Measurements from ENCODE around the gene PGM2L1. TPM values are rescaled to one million over a fixed set of nuclear protein-coding genes. Genes with fewer than 3 reads are reported as not detected.

The PGM2L1 gene
- total and polyA plus RNA-seq, 10 donors, result 0.37 to 7.1 (median 4.9) TPM

DNA sequence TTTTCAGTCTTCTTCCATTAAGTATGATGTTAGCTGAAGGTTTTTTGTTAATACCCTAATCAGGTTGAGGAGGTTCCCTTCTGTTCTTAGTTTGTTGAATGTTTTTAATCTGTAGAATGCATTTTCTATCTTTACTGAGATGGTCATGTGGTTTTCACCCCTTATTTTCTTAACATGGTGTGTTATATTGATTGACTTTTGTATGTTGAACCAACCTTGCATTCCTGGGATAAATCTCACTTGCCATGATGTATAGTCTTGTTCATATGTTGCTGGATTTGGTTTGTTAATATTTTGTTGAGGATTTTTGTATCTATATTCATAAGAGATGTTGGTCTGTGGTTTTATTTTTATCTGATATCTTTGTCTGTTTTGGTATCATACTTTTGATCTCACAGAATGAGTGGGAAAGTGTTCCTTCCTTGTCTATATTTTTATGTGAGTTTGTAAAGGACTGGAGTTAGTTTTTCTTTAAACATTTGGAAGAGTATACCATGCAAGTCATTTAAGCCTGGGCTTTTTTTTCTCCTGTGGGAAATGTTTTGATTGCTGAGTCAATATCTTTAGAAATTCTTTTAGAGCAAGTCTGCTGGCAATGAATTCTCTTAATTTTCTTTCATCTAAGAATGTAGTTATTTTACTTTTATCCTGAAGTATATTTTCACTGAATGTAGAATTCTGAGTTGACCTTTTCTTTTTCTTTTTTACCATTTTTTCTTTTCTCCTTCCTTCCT, 81.3 kb downstream of the PGM2L1 start:
- Histone ChIP-seq H3K27ac (no peak overlapping the region), H3K27me3 (replicated peaks in 1 of 7) (peaks cover 0 to 5% (median under 1%) of the 10 kb centered on the region in 7 donors), H3K36me3 (no peaks in the 10 kb centered on the region), H3K4me3 (no peak overlapping the region), H3K4me1 (peaks cover 0 to 8% (median 4%) of the 10 kb centered on the region in 6 donors), H3K9me3 (peaks cover 0 to 33% (median 29%) of the 10 kb centered on the region in 8 donors)
- no peak for TF ChIP-seq POLR2AphosphoS5 (IDR thresholded peaks at IDR 0.05)
- TF ChIP-seq, protein P1, sequence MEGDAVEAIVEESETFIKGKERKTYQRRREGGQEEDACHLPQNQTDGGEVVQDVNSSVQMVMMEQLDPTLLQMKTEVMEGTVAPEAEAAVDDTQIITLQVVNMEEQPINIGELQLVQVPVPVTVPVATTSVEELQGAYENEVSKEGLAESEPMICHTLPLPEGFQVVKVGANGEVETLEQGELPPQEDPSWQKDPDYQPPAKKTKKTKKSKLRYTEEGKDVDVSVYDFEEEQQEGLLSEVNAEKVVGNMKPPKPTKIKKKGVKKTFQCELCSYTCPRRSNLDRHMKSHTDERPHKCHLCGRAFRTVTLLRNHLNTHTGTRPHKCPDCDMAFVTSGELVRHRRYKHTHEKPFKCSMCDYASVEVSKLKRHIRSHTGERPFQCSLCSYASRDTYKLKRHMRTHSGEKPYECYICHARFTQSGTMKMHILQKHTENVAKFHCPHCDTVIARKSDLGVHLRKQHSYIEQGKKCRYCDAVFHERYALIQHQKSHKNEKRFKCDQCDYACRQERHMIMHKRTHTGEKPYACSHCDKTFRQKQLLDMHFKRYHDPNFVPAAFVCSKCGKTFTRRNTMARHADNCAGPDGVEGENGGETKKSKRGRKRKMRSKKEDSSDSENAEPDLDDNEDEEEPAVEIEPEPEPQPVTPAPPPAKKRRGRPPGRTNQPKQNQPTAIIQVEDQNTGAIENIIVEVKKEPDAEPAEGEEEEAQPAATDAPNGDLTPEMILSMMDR (IDR thresholded peaks at IDR 0.05 in 8 of 11, conservative IDR thresholded peaks at IDR 0.05 in 3 of 11), result no peak
- TF ChIP-seq POLR2A (IDR thresholded peaks at IDR 0.05), result no peak
- intact Hi-C loops (cut with DNase I; ENCODE audit: low total_unique reads), result no loop called here
- no peak for DNase-seq

DNA sequence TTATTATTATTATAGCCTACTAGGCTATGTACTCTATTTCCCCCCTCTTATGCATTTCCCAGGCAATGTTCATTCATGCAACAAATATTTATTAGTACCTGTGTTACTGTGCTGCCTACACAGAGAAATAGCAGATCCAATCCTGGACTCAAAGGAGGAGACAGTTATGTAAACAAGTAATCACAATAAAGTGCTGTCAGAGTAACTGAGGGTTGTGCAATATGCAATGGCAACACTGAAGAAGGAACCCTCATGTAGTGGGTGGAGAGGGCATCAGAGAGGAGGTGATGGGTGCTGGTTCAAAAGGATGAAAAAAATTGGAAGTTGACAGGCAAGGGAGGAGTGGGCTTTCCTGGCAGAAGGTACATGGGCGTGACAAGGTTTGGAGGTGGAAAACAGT, 85.9 kb downstream of the PGM2L1 start:
- TF ChIP-seq POLR2A (IDR thresholded peaks at IDR 0.05) (no peak), POLR2AphosphoS5 (IDR thresholded peaks at IDR 0.05) (no peak)
- TF ChIP-seq, protein P1 (IDR thresholded peaks at IDR 0.05 in 8 of 11, conservative IDR thresholded peaks at IDR 0.05 in 3 of 11), result no peak
- Histone ChIP-seq H3K27me3 (replicated peaks in 1 of 7) (peaks cover 0 to 36% (median 21%) of the 10 kb centered on the region in 7 donors), H3K27ac (no peak overlapping the region), H3K4me1 (peaks cover 0 to 15% (median 9%) of the 10 kb centered on the region in 6 donors), H3K4me3 (no peak overlapping the region), H3K9me3 (peaks cover 0 to 23% (median 21%) of the 10 kb centered on the region in 8 donors), H3K36me3 (no peaks in the 10 kb centered on the region)
- no peak for DNase-seq
- intact Hi-C loops (cut with DNase I; ENCODE audit: low total_unique reads), result no loop called here
- 82 to 100% (median 93%) methylated on average over 1 of the region's 1 CpG for WGBS, 5 donors

DNA sequence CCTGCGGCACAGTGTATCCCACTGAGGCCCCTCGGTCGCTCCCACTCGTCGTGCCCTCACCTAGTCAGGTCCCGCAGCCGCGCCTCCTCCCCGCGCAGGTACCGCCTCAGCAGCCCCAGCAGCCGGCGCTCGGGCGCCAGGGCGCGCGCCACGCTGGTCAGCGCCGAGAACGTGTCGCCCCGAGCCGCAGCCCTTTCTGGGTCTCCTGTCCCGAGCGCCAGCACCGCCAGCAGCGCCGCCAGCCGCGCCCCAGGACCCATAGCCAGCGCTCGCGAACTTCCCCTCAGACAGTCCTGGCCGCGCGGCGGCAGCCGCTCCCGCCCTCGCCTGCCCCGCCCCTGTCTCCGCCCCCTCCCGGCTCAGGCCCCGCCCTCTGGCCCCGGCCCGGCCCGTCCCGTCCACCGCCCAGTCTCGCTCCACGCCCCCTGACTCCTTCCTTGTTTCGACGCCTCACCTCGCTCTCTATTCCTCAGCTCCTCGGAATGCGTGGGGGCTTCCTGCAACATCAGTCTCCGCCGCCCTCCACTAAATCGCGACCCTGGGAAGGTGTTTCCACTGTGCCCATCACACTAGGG, 86.8 kb downstream of the PGM2L1 start, which contains the start of gene P4HA3:
Gene P4HA3 (minus strand): TSS at position 289 of the 575 bp plus-strand sequence. CDS start 29 bp downstream, at position 260.
- intact Hi-C loops (cut with DNase I; ENCODE audit: low total_unique reads), result no loop called here
- Histone ChIP-seq H3K36me3 (no peaks in the 10 kb centered on the region), H3K4me1 (peaks cover 0 to 15% (median 9%) of the 10 kb centered on the region in 6 donors), H3K4me3 (peak within 1 kb of the TSS; percentile 6 to 65 (median 30)), H3K27ac (no peak within 1 kb of the TSS), H3K9me3 (peaks cover 0 to 14% (median 12%) of the 10 kb centered on the region in 8 donors), H3K27me3 (replicated peaks in 1 of 7) (peaks cover 0 to 41% (median 21%) of the 10 kb centered on the region in 7 donors)
- 6 to 11% (median 8%) methylated on average over 30 to 62 of the region's 62 CpGs for WGBS, 5 donors
- TF ChIP-seq, protein P1 (IDR thresholded peaks at IDR 0.05 in 8 of 11, conservative IDR thresholded peaks at IDR 0.05 in 3 of 11), result peak in 1 of 11 experiments; percentile 18
- TF ChIP-seq POLR2AphosphoS5 (IDR thresholded peaks at IDR 0.05) (no peak), POLR2A (IDR thresholded peaks at IDR 0.05) (no peak)
- DNase-seq, result peak; percentile 89

DNA sequence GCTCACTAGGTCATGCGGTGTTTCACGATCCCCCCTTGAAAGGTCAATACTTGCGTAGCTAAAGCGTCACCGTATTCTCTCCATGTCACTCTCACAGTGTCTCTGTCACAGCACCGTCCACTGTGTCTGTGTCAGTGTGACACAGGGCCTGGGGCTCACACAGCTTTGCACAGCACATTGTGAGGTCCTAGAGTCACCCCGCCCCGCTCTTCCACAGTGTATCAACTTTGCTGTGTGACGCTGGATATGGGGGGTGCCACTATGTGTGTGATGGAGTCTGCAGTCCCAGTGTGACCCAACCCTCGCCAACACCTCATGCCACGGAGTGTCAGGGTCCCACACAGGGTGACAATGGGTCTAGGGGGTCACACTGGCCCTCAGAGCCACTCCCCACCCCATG, 87.4 kb downstream of the PGM2L1 start:
- Histone ChIP-seq H3K27me3 (replicated peaks in 1 of 7) (peaks cover 0 to 47% (median 21%) of the 10 kb centered on the region in 7 donors), H3K9me3 (peaks cover 0 to 8% (median 6%) of the 10 kb centered on the region in 8 donors), H3K4me1 (peaks cover 0 to 15% (median 9%) of the 10 kb centered on the region in 6 donors), H3K4me3 (peak overlapping the region in 5 of 8 donors; percentile 27 to 65 (median 34)), H3K36me3 (no peaks in the 10 kb centered on the region), H3K27ac (no peak overlapping the region)
- DNase-seq, result no peak
- WGBS, 5 donors, result 77 to 92% (median 79%) methylated on average over 9 to 11 of the region's 11 CpGs
- intact Hi-C loops (cut with DNase I; ENCODE audit: low total_unique reads), result no loop called here
- TF ChIP-seq POLR2A (IDR thresholded peaks at IDR 0.05), result no peak
- TF ChIP-seq POLR2AphosphoS5 (IDR thresholded peaks at IDR 0.05), result no peak
- TF ChIP-seq, protein P1 (IDR thresholded peaks at IDR 0.05 in 8 of 11, conservative IDR thresholded peaks at IDR 0.05 in 3 of 11), result no peak
